AG09319 (cell line): ENCODE measurements around the gene TNFSF13B.
A peak's percentile ranks its signal among the peaks of the same experiment; 100 is the strongest.
"Not testable (repeated sequence)": the region's sequence is repeated elsewhere in the genome, so short reads cannot be mapped to it uniquely, and the experiment has no call there.

Experiments
- DNase-seq: peaks from one replicate; pipeline ENCODE4 v3.0.0-alpha.2; 2010; ENCODE audit warnings: low read depth; ENCODE audit errors: extremely low read depth
- CTCF ChIP-seq: IDR thresholded peaks from 2 replicates; pipeline ENCODE4 v1.5.1; 2011; ENCODE audit warnings: low read depth, mild to moderate bottlenecking, inconsistent platforms, low read length, moderate library complexity

Gene TNFSF13B

GRCh38 chr13:108306860-108307259 is 37.3 kb downstream of the TNFSF13B start:
- TF ChIP-seq CTCF = no peak
- DNase-seq = no peak

GRCh38 chr13:108311596-108311995 is 42.1 kb downstream of the TNFSF13B start:
- DNase-seq = not testable (repeated sequence)

- TF ChIP-seq CTCF = no peak
- no peak for DNase-seq
Measured at GRCh38 chr13:108313382-108313781, 43.9 kb downstream of the TNFSF13B start.

DNA sequence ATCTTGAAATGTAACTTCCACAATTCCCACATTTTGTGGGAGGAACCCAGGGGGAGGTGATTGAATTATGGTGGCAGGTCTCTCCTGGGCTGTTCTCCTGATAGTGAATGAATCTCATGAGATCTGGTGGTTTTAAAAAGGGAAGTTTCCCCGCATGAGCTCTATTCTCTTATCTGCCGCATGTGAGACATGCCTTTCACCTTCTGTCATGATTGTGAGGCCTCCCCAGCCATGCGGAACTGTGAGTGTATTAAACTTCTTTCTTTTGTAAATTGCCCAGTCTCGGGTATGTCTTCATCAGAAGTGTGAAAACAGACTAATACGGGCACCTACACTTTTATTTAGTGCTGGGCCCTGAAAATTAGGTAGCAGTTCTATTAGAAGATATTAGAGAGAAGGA is 45.8 kb downstream of the TNFSF13B start:
- no peak for TF ChIP-seq CTCF
- DNase-seq = no peak

DNA sequence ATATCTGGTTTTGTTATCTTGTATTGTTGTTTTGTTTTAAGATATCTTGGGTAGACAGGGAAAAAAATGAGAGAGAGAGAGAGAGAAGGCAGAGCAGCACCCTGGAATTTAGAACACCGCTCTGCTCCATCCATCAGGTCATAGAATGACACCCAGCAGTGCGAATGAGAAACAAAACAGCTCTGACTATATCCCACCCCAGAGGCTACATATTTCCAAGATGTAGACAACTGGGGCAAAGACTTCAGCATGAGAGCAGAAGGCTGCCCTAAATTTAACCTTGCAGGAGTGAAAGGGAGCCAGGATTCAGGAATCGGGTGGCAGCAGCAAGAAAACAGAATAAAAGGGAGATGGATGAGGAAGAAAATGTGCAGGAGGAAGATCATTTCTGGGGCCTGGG is 46.5 kb downstream of the TNFSF13B start:
- TF ChIP-seq CTCF = no peak
- DNase-seq = no peak

DNA sequence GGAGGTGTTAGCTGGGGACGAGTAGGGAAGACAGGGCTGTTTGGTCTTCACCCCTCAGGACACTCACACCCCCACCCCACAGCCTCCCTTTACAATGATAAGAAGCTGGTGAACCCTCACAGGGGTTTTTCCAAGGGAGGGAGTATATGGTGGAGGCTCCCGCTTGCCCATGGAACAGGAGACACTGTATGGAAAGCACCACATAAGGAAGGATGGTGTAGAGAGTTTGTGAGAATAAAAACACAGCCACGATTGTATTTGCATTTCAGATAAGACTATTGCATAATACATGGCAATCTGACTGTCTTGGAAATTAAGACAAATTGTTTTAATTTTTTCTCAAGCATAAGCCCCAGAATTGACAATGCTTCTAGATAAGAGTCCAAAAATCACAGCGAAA is 46.9 kb downstream of the TNFSF13B start:
- no peak for DNase-seq
- no peak for TF ChIP-seq CTCF

DNA sequence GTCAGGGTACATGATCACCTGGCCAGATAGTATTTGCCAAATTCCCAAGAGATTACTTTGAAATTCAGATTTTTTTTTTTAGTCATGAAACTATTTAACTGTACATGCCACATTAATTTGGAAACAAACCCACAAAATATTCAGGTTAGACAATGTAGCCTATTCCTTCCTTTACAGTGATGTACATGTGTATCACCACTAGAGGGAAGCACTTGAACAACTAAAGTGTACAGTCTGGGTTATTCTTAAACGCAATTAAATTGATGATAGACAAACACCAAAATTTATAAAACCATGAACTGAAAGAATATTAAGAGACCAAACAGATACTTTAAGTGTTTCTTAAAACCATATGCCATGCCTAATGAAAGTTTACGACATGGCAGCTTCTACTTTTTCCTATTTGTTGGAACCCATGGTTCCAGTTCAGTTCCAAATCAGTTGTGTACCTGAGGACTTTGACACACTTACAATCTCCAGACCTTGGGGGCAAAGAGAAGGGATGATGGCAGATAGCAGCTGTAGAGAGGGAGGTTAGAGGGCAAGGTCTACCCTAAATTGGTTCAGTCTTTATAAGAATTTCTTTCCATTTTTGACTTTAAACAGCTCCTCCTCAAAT is 52.8 kb downstream of the TNFSF13B start:
- peak; percentile 77 for TF ChIP-seq CTCF
- DNase-seq = no peak

GRCh38 chr13:108323031-108323430 is 53.5 kb downstream of the TNFSF13B start:
- no peak for TF ChIP-seq CTCF
- DNase-seq = no peak
